GM08714 (cell line): ENCODE results near the gene HES5.

Experiments used
- H3K4me3 ChIP-seq: fragments of 200-500 bp; sonication (Bioruptor generic); 2 replicates; pipeline ENCODE4 v1.5.1; 2014; ENCODE audit warnings: mild to moderate bottlenecking, low read length, inconsistent platforms
- ZNF274 ChIP-seq: IDR thresholded peaks from 2 replicates; pipeline ENCODE4 v1.6.1; 2012; ENCODE audit warnings: mild to moderate bottlenecking, low read depth, low read length

Gene HES5

GRCh38 chr1:2488688-2489087 is 41.4 kb downstream of the HES5 start:
- no peak overlapping the region for H3K4me3 ChIP-seq
- no peak for TF ChIP-seq ZNF274

GRCh38 chr1:2486558-2486957 is 43.5 kb downstream of the HES5 start:
- TF ChIP-seq ZNF274, result no peak
- no peak overlapping the region for H3K4me3 ChIP-seq

GRCh38 chr1:2486041-2486440 is 44.0 kb downstream of the HES5 start:
- TF ChIP-seq ZNF274, result no peak
- H3K4me3 ChIP-seq, result no peak overlapping the region

GRCh38 chr1:2483970-2484369 is 46.1 kb downstream of the HES5 start:
- TF ChIP-seq ZNF274, result no peak
- H3K4me3 ChIP-seq, result no peak overlapping the region

- no peak overlapping the region for H3K4me3 ChIP-seq
- TF ChIP-seq ZNF274, result no peak
Observed at GRCh38 chr1:2483026-2483425, 47.0 kb downstream of the HES5 start.

GRCh38 chr1:2482588-2482987 is 47.5 kb downstream of the HES5 start:
- no peak for TF ChIP-seq ZNF274
- no peak overlapping the region for H3K4me3 ChIP-seq

- no peak overlapping the region for H3K4me3 ChIP-seq
Observed at GRCh38 chr1:2481885-2482284, 48.2 kb downstream of the HES5 start.

GRCh38 chr1:2480986-2481364 is 49.1 kb downstream of the HES5 start:
- TF ChIP-seq ZNF274, result no peak
- H3K4me3 ChIP-seq, result no peak overlapping the region

More at GRCh38 chr1:2481885-2482284, 48.2 kb downstream of the HES5 start:
- no peak for TF ChIP-seq ZNF274

- TF ChIP-seq ZNF274, result no peak
- no peak overlapping the region for H3K4me3 ChIP-seq
Observed at GRCh38 chr1:2480236-2480985, 49.7 kb downstream of the HES5 start.

GRCh38 chr1:2479618-2480017 is 50.4 kb downstream of the HES5 start:
- no peak for TF ChIP-seq ZNF274
- H3K4me3 ChIP-seq, result no peak overlapping the region

GRCh38 chr1:2479186-2479585 is 50.9 kb downstream of the HES5 start:
- no peak for TF ChIP-seq ZNF274
- no peak overlapping the region for H3K4me3 ChIP-seq
